Mammary epithelial cell (primary cell): ENCODE data around the gene FREM2.

ENCODE experiments used
- CTCF ChIP-seq, 2 donors: IDR thresholded peaks in 1 of 2; conservative IDR thresholded peaks in 1 of 2; 2 replicates each; pipeline ENCODE4 v1.5.1; 2011 to 2012; ENCODE audit warnings: inconsistent platforms in 2 of 2, low read length in 2 of 2, mild to moderate bottlenecking in 2 of 2, control low read depth in 1 of 2, low read depth in 1 of 2; ENCODE audit not compliant: insufficient read depth in 1 of 2; ENCODE audit errors: extremely low read depth in 1 of 2
- EZH2 ChIP-seq: IDR thresholded peaks from 2 replicates; pipeline ENCODE4 v1.6.1; 2012; ENCODE audit warnings: low read length, inconsistent platforms, borderline replicate concordance

GRCh38 chr13:38850868-38851626 lies 164.2 kb downstream of the FREM2 start:
- no peak for TF ChIP-seq CTCF (conservative IDR thresholded peaks at IDR 0.05 in 1 of 2, IDR thresholded peaks at IDR 0.05 in 1 of 2; ENCODE audit: extremely low read depth in 1 of 2, insufficient read depth in 1 of 2, low read depth in 1 of 2, low read length in 2 of 2)
- TF ChIP-seq EZH2: no peak
